Prostate gland (tissue), 2 donors: Measurements from ENCODE around the gene EFCAB13.

Source experiments
- POLR2A ChIP-seq: fragments of 450-650 bp; IDR thresholded peaks from one replicate; pipeline ENCODE4 v1.6.1; 2016; ENCODE audit warnings: antibody characterized with exemption, mild to moderate bottlenecking
- POLR2AphosphoS5 ChIP-seq: sonication (generic); formaldehyde crosslinking; IDR thresholded peaks from one replicate; pipeline ENCODE4 v1.6.1; 2017; ENCODE audit warnings: antibody characterized with exemption
- TF ChIP-seq, protein P1 (sequence below), 4 experiments: fragments of 200-600 bp in 2 of 4; fragments of 450-650 bp in 2 of 4; sonication (generic) in 2 of 4; IDR thresholded peaks; 1 replicate in 3 of 4; 2 replicates in 1 of 4; pipeline ENCODE4 v1.5.1; 2016 to 2019; ENCODE audit warnings: antibody characterized with exemption in 4 of 4, mild to moderate bottlenecking in 2 of 4, moderate library complexity in 2 of 4

DNA sequence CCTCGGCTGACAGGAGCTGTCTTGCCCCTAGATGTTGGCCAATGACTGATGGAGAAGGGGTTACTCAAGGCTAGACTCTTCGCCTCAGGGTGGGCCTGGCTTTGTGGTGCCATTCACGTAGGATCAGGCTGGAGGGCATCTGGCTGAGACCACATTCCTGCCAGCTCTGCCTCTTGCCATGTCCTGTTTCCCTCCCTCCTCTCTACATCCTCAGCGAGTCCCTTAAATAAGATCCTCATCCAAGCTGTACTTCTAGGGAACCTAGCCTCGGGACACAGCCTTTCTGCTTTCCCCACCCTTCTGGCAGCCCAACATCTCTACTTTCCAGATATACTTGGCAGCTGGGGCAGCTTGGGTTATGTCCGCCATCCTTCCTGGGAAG is 27.9 kb upstream of the EFCAB13 start:
- no peak for TF ChIP-seq POLR2A
- TF ChIP-seq POLR2AphosphoS5 = no peak
- TF ChIP-seq, protein P1, sequence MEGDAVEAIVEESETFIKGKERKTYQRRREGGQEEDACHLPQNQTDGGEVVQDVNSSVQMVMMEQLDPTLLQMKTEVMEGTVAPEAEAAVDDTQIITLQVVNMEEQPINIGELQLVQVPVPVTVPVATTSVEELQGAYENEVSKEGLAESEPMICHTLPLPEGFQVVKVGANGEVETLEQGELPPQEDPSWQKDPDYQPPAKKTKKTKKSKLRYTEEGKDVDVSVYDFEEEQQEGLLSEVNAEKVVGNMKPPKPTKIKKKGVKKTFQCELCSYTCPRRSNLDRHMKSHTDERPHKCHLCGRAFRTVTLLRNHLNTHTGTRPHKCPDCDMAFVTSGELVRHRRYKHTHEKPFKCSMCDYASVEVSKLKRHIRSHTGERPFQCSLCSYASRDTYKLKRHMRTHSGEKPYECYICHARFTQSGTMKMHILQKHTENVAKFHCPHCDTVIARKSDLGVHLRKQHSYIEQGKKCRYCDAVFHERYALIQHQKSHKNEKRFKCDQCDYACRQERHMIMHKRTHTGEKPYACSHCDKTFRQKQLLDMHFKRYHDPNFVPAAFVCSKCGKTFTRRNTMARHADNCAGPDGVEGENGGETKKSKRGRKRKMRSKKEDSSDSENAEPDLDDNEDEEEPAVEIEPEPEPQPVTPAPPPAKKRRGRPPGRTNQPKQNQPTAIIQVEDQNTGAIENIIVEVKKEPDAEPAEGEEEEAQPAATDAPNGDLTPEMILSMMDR (IDR thresholded peaks at IDR 0.05) = no peak
